Keratinocyte (primary cell): ENCODE data around the gene RNASE8. TPM values are rescaled to one million over a fixed set of nuclear protein-coding genes. Genes with fewer than 3 reads are reported as not detected.

Experiments used
- DNase-seq: peaks from one replicate; pipeline ENCODE4 v3.0.0-alpha.2; 2011; ENCODE audit warnings: low read depth, missing footprints, low spot score
- FAIRE-seq: peaks from 2 replicates; lab custom pipeline; 2011; peaks lifted over from hg19 to GRCh38; lab: Jason Lieb, UNC
- H2AFZ ChIP-seq: 2 replicates; pipeline ENCODE4 v1.6.0; 2012; ENCODE audit warnings: low read length, control low read depth, inconsistent platforms; ENCODE audit not compliant: control insufficient read depth
- H3K27ac ChIP-seq: 2 replicates; pipeline ENCODE4 v1.5.1; 2011; ENCODE audit warnings: low read length; ENCODE audit not compliant: control insufficient read depth, insufficient read depth
- H3K27me3 ChIP-seq: 3 replicates; pipeline ENCODE4 v1.6.0; 2011; ENCODE audit warnings: low read length; ENCODE audit not compliant: control insufficient read depth, insufficient read depth; ENCODE audit errors: extremely low read depth
- H3K36me3 ChIP-seq, 2 experiments: 2 replicates in 1 of 2; 3 replicates in 1 of 2; pipeline ENCODE4 v1.5.1; 2011; ENCODE audit warnings: low read length in 2 of 2, mild to moderate bottlenecking in 1 of 2; ENCODE audit not compliant: control insufficient read depth in 2 of 2, insufficient read depth in 2 of 2; ENCODE audit errors: extremely low read depth in 1 of 2
- H3K4me1 ChIP-seq: 3 replicates; pipeline ENCODE4 v1.5.1; 2011; ENCODE audit warnings: low read length; ENCODE audit not compliant: control insufficient read depth, insufficient read depth; ENCODE audit errors: extremely low read depth
- H3K4me2 ChIP-seq: 3 replicates; pipeline ENCODE4 v1.6.0; 2011; ENCODE audit warnings: low read depth, low read length; ENCODE audit not compliant: control insufficient read depth, insufficient read depth; ENCODE audit errors: extremely low read depth
- H3K4me3 ChIP-seq, 3 experiments: fragments of 200-600 bp in 1 of 3; sonication (generic) in 1 of 3; 2 replicates in 2 of 3; 3 replicates in 1 of 3; pipeline ENCODE4 v1.5.1; 2011 to 2016; ENCODE audit warnings: low read length in 3 of 3, mild to moderate bottlenecking in 3 of 3, control low read depth in 2 of 3, inconsistent platforms in 1 of 3, low read depth in 1 of 3, mixed read lengths in 1 of 3, mixed run types in 1 of 3, moderate library complexity in 1 of 3; ENCODE audit not compliant: control insufficient read depth in 2 of 3, insufficient read depth in 2 of 3; ENCODE audit errors: extremely low read depth in 1 of 3
- H3K79me2 ChIP-seq: 2 replicates; pipeline ENCODE4 v1.6.0; 2012; ENCODE audit warnings: low read length; ENCODE audit not compliant: control insufficient read depth, insufficient read depth
- H3K9ac ChIP-seq: 3 replicates; pipeline ENCODE4 v1.6.0; 2011; ENCODE audit warnings: low read length; ENCODE audit not compliant: control insufficient read depth, insufficient read depth; ENCODE audit errors: extremely low read depth
- H3K9me1 ChIP-seq: 3 replicates; pipeline ENCODE4 v1.6.0; 2011; ENCODE audit warnings: low read length; ENCODE audit not compliant: control insufficient read depth, insufficient read depth; ENCODE audit errors: extremely low read depth
- H3K9me3 ChIP-seq: 2 replicates; pipeline ENCODE4 v1.5.1; 2012; ENCODE audit warnings: low read depth, low read length; ENCODE audit not compliant: control insufficient read depth
- H4K20me1 ChIP-seq: 3 replicates; pipeline ENCODE4 v1.6.0; 2011; ENCODE audit warnings: low read length; ENCODE audit not compliant: control insufficient read depth, insufficient read depth; ENCODE audit errors: extremely low read depth
- CTCF ChIP-seq, 3 experiments: IDR thresholded peaks in 1 of 3; conservative IDR thresholded peaks in 1 of 3; optimal IDR thresholded peaks in 1 of 3; 2 replicates in 2 of 3; 3 replicates in 1 of 3; pipeline versions ENCODE3 to v1.5.1; 2011; ENCODE audit warnings: low read length in 3 of 3, mild to moderate bottlenecking in 3 of 3, moderate library complexity in 2 of 3, control low read depth in 1 of 3, inconsistent platforms in 1 of 3; ENCODE audit not compliant: insufficient read depth in 2 of 3; ENCODE audit errors: extremely low read depth in 1 of 3
- EZH2 ChIP-seq: IDR thresholded peaks from one replicate; pipeline ENCODE4 v1.6.1; 2012; ENCODE audit warnings: inconsistent platforms, mild to moderate bottlenecking, low read length, moderate library complexity
- dilution Hi-C: fragments of 300-500 bp; cut with MboI; formaldehyde crosslinking; loops from one replicate; pipeline ENCODE4 v1.7.0; 2020; ENCODE audit warnings: low sequenced_read_pairs; ENCODE audit not compliant: extremely low pct_ligation_motif_present
- polyA plus RNA-seq, 5 experiments: library from polyadenylated mRNA; depleted of rRNA in 3 of 5; stranded (reverse) in 3 of 5; stranded (forward) in 1 of 5; unstranded in 1 of 5; fragments of >200 nt; gene quantifications; 1 replicate in 1 of 5; 2 replicates in 3 of 5; 3 replicates in 1 of 5; pipeline versions ENCODE4 v1.2.1 to v1.2.3, GENCODE V29; 2011 to 2012; ENCODE audit warnings: missing spikeins in 2 of 5, low read depth in 1 of 5, low replicate concordance in 1 of 5

Gene RNASE8
- polyA plus RNA-seq, 1 donor (not counting 4 experiments of a cell fraction or from before 2014, with no cell fraction given): not detected

DNA sequence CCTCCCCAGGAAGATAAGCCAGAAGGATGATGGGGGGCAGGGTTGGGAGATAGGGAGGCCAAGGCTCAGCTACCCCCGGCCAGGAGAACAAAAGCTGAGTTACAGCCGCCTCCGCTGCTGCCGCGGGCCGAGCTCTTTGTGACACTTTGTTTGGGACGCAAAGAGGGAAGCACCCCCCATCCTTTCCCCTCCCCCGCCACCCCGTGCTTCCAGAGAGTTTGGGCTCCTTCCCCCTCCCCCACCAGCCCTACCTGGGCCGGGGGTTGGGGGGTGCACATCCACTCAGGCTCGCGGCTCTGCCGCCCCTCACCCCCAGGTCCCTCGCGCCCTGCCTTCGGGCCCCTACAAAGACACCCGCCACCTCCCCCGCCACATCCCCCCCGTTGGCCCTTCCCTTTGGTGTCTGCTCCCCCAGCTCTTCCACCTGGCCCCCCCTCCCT, 40.0 kb downstream of the RNASE8 start:
- Histone ChIP-seq H3K4me1 (peaks cover 51% of the 10 kb centered on the region), H3K36me3 (peaks cover 2 to 10% of the 10 kb centered on the region in 2 experiments), H3K9me3 (no peaks in the 10 kb centered on the region), H3K9me1 (no peaks in the 10 kb centered on the region), H4K20me1 (peaks cover 4% of the 10 kb centered on the region), H3K79me2 (peaks cover 39% of the 10 kb centered on the region), H3K4me3 (peak overlapping the region; percentile 47 to 76 (median 64)), H3K4me2 (peak overlapping the region; percentile 87), H2AFZ (no peak overlapping the region), H3K27me3 (no peaks in the 10 kb centered on the region), H3K9ac (peak overlapping the region; percentile 63), H3K27ac (peak overlapping the region; percentile 66)
- DNase-seq (no peak), FAIRE-seq (no peak)
- TF ChIP-seq EZH2: no peak
- no peak for TF ChIP-seq CTCF (optimal IDR thresholded peaks at IDR 0.05 in 1 of 3, IDR thresholded peaks at IDR 0.05 in 1 of 3, conservative IDR thresholded peaks at IDR 0.05 in 1 of 3; ENCODE audit: extremely low read depth in 1 of 3, insufficient read depth in 2 of 3, low read length in 3 of 3)
- dilution Hi-C loops: no loop called here

GRCh38 chr14:21098076-21098891, 40.7 kb downstream of the RNASE8 start, which contains the start of gene ZNF219:
Gene ZNF219, minus strand, starts transcription at chr14:21098655. Its CDS starts 5,064 bp downstream, at chr14:21093591.
- dilution Hi-C loops: no loop called here
- Histone ChIP-seq H3K9ac (peak within 1 kb of the TSS; percentile 67), H3K79me2 (peaks cover 45% of the 10 kb centered on the region), H4K20me1 (peaks cover 4% of the 10 kb centered on the region), H3K9me3 (no peaks in the 10 kb centered on the region), H3K4me3 (peak within 1 kb of the TSS; percentile 51 to 81 (median 76)), H3K36me3 (peaks cover 0 to 4% of the 10 kb centered on the region in 2 experiments), H3K9me1 (no peaks in the 10 kb centered on the region), H3K27me3 (no peaks in the 10 kb centered on the region), H3K27ac (peak within 1 kb of the TSS; percentile 66), H3K4me2 (peak within 1 kb of the TSS; percentile 87), H2AFZ (peak within 1 kb of the TSS; percentile 53), H3K4me1 (peaks cover 57% of the 10 kb centered on the region)
- DNase-seq (no peak), FAIRE-seq (no peak)
- TF ChIP-seq EZH2 (no peak), CTCF (optimal IDR thresholded peaks at IDR 0.05 in 1 of 3, IDR thresholded peaks at IDR 0.05 in 1 of 3, conservative IDR thresholded peaks at IDR 0.05 in 1 of 3; ENCODE audit: extremely low read depth in 1 of 3, insufficient read depth in 2 of 3, low read length in 3 of 3) (no peak)
